DMS153 (cell line): ENCODE data around the gene CLOCK.

ENCODE experiments used
- DNase-seq: peaks from one replicate; lab custom pipeline; 2025; lab: John Stamatoyannopoulos, UW

The CLOCK gene

DNA sequence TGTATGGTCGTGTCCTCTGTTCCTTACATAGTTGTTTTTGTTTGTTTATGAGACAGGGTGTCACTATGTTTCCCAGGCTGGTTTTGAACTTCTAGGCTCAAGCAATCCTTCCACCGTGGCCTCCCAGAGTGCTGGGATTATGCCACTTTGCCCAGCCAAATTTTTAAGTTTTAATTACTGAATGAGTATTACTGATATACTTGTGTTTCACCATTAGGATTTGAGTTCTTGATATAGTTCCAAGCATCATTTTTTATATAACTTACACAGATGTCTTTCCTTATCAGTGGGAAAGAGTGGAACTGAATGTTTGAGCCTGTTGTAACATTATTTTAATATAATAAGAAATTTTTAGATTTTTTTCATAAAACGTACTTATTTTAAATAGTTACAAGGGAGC, 130.5 kb downstream of the CLOCK start:
- no peak for DNase-seq

DNA sequence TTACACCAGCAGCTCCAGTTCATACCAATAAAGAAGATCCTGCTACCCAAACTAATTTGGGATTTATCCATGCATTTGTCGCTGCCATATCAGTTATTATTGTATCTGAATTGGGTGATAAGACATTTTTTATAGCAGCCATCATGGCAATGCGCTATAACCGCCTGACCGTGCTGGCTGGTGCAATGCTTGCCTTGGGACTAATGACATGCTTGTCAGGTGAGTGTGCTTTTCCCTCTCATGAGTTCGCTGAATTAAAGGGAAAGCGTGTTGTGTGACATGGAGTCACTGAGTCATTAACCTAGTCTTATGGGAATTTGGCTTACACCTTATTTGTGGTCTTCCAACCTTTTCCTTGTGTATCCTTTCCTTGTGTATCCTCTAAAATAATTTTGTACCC, 135.1 kb downstream of the CLOCK start:
- DNase-seq, result no peak

DNA sequence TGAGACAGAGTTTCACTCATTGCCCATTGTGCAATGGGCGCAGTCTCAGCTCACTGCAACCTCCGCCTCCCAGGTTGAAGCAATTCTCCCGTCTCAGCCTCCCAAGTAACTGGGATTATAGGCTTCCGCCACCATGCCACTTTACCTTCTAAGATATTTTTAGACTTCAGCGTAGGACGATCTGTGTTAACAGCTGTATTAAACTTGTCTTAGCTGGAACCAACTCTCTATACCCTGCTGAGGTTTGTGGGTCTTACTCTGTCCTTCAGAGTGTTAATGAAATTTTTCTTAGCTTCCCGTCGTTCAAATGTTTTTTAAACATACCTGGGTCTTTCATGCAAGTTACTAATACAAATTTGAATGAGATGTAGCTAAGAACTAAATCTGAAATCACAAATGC, 136.3 kb downstream of the CLOCK start:
- no peak for DNase-seq

DNA sequence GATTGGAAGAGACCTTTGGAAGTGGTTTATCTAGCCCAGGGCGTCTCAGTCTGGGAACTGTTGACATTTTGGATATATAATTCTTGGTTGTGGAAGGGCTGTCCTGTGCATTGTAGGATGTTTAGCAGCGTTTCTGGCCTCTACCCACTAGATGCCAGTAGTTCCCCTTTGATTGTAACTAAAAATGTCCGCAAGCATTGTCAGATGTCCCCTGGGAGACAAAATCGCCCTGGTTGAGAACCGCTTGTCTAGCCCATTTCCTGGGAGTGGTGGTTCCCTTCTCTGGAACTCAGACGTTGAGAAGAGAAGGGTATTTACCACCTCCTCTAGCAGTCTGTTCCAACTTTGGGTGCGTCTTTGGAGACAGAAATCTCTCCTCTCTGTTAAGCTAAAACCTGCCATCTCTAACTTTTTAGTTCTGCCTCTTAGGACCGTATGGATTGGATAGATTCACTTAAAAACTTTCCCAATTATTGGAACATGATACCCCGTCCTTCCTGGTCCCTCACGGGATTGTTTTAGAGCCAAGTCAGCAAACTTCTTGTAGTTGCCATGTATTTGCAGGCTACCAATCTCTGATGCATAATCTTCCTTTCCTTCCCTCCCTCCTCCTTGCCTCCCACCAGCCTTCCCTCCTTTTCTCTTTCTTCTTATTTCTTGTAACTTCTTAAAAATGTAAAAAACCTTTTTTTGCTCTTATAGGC, 137.1 kb downstream of the CLOCK start:
- no peak for DNase-seq

DNA sequence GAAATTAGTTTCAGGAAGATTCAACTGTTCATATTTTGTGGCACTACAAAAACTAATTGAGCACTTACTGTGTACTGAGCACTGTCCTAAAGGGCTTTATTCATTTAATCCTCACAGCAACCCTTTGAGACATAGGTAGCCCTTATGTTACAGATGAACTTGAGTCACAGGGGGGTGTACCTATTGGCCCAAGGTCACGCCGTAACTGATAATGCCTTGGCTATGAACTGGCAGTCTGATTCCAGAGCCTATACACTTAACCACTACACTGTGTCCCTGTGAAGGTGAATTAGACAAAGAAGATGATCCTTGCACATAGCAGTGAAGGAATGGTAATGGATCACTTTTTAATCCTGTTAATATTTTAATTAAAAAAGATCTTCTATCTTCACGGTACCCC, 138.9 kb downstream of the CLOCK start:
- DNase-seq, result no peak

DNA sequence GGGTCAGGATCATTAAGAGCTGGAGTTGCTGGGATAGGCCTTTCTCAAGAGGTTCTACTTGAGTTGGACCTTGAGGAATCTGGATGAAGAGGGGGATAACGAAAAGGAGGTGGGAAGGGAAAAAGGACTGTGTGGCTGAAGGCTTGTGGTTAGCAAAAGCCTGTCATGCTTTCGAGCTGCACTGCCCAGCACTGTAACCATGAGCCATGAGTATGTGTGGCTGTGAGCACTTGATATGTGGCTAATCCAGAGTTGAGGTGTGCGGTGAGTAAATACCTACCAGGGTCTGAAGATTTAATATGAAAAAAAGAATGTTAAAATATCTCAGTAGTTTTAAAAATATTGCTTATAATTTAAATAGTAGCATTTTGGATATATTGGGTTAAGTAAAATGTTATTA, 139.6 kb downstream of the CLOCK start:
- no peak for DNase-seq

DNA sequence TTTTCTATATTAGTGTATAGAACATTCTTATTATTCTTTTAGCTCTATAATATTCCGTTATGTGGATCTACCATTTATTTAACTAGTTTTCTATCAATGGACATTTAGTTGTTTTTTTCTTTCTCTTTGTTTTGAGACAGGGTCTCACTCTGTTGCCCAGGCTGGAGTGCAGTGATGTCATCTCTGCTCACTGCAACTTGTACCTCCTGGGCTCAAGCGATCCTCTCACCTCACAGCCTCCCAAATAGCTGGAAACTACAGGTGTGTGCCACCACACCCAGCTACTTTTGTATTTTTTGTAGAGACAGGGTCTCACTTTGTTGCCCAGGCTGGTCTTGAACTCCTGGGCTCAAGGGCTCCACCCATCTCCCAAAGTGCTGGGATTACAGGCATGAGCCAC, 140.2 kb downstream of the CLOCK start:
- no peak for DNase-seq

DNA sequence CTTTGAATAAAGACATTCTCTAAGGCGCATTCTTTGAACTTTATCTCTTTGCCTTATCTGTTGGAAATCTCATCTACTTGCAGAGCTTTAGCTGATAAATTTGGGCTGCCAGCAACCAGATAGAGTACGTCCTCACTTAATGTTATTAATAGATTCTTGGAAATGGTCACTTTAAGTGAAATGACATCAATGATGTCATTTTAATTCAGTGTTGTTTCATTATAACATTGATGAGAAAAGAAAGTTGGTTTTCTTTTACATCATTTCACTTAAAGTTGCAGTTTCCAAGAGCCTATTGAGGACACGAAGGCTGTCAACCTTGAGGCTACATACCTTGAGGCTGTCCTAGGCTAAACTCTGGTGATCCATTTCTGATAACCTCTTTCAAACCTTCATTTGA, 141.6 kb downstream of the CLOCK start:
- DNase-seq, result no peak

DNA sequence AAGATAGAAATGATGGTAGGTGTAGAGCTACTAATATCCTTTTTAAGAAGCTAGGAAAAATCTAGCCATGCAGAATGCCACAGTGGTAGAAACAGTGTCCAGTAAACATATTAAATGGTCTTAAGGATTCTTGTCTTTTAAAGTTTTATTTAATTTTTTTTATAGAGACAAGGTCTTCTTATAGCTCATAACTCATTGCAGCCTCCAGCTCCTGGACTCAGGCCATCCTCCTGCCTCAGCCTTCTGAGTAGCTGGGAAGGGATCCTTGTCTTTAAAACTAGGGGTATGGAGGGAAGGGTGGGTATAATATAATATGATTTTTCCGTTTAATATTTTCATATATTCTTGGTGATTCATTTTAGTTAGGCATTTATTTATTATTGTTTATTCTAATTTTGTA, 147.1 kb downstream of the CLOCK start:
- DNase-seq, result no peak

DNA sequence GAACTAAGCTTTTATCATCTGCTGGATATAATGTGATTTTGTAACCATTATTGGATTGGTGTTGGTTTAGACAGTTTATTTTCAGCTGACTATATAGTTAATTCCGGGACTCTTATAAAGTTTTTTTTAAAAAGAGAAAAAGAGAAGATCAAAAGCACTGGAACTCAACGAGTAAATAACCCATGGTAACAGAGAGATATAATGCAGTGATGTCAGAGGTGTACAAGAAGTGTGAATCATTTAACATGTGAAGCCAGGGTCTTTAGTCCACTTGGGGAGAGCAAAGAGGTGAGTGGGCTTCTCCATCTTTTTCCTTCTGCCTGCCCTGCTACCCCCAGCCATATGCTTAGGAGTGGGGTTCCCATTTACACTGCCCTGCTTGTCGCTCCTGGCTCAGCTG, 147.7 kb downstream of the CLOCK start:
- no peak for DNase-seq

DNA sequence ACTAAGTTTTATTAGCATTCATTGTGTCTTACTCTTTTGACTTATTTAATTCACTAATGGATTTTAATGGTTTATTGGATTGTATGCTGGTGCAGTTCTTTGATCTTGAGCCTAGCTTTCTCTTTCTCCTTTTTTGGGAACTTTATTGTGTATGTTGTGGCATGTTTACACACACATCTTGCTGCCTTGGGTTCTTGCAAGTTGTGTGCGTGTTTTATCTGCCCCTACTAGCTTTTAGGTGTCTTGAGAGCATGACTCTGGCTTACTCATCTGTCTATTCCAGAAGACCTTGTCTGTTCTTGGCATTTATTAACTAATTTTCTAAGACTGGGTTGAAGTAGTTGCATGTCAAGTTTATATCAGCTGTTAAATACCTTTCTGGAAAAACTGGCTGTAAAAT, 148.2 kb downstream of the CLOCK start:
- DNase-seq, result no peak

DNA sequence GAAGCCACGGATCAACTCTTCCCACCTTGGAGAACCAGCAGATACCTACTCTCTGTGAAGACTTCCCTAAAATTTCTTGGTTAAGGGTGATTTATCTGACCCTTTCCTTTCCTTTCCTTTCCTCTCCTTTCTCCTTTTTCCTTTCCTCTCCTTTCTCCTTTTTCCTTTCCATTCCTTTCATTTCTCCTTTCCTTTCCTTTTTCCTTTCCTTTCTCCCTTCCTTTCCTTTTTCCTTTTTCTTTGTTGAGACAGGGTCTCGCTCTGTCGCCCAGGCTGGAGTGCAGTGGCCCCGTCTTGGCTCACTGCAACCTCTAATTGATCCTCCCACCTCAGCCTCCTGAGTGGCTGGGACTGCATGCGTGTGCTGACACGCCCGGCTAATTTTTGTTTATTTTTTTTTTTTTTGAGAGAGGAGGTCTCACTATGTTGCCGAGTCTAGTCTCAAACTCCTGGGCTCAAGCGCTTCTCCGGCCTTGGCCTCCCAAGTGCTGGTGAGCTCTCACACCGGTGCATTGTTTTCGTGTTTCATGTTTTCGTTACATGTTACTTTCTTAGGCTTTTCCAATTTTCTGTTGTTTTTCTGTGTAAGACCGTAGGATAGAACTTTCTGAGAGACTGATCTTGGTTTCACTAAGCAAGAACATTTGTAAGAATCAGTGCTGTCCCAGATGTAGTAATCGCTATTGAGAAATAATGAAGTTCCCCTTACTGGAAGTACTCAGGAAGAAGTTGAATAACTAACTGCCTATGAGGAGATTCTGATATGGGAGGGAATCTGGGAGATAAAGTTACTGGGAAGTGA, 149.0 kb downstream of the CLOCK start:
- no peak for DNase-seq

DNA sequence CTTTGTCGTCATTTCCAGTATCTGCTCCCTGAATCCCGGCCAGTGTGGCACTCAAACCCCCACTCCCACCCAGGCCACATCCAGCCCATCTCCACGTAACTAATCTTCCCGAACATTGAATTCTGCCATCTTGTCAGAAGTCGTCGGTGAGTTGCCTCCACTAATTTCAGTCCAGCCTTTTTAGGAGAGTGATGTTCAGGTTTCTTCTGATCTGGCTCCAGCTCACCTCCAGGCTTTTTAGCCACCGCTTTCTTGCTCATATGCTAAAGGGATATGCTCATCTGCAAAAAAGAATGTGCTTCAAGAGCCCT, 149.6 kb downstream of the CLOCK start:
- DNase-seq, result no peak

DNA sequence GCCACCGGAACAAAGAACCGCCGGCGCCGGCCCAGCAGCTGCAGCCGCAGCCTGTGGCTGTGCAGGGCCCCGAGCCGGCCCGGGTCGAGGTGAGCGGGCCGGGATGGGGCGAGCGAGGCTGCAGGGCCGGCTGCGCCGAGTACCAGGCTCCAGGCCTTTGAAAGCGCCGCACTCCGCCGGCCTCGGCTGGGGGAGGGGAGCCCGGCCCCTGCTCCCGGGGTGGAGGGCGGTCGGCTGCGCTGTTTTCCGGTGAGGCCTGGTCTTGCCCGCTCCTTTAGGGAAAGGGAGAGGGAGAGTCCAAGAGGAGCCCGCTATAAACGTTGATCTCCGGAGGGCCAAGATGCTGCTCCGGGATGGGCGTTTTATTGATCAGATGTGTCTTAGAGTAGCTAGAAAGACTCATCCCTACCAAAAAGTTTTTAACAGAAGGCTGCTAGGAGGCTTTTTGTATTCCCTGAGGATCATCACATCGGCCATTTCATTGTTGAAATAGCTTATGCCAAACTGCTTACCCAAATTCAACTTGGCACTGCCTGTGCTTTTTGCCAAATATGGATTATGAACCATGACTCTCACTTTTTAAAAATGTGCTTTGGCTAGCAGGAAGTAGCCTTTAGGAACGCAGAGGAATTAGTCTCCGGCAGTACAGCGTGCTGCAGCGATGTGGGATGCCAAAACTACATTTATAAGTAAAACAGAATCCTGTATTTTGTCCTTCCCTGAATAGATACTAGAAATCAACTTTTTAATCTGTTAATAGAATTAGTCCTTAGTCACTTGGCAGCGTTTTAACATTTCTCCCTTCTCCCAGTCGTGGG, 150.2 kb downstream of the CLOCK start:
- no peak for DNase-seq

DNA sequence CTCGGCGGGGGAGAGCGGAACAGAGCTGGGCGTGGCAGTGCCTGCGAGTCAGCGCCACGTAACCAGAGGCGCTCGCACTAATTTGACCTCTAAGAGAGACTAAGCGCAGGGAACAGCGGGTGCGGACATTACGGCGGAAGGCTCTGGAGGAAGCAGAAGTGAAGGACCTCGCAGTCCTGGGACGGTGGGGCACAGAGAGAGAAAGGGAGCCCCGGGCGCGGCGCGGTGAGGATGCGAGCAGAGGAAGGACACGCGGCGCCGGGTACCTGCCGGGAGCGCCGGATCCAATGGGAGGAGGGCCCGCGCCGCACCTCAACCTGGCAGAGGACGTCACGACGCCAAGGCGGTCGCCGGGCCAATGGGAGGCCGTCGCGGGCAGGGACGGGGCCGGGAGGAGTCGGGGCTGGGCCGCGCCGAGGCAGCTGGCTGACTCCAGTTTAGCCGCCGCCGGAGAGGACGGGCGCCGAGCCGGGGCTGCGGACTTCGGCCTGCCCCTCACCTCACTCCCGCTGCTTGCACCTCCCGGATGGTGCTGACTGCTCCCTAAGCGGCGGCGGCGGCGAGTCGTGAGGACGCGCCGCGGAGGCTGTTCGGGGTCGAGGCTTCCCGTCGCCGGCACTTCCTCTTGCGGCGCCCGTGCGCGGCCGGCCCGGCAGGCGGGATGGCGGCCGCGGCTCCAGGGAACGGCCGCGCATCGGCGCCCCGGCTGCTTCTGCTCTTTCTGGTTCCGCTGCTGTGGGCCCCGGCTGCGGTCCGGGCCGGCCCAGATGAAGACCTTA, 151.0 kb downstream of the CLOCK start, which contains the start of gene TMEM165:
Gene TMEM165, plus strand, starts transcription at position 429 of the 779 bp plus-strand sequence. Its CDS starts 233 bp downstream, at position 662.
- DNase-seq, result peak; percentile 86

DNA sequence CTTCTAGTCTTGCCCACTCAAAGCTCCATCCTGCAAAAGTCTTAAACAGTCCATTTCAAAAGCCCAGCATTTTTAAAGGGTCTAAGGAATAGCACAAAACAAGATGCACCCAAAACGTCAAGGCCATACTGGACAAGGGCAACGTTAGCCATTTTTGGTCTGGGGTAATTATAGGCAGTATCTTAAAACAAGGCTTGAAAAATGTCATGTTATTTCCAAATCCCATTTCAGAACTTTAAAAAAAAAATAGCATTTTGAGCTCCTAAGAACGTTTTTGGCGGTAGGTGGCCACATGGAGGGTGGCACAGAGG, 151.5 kb downstream of the CLOCK start:
- no peak for DNase-seq

DNA sequence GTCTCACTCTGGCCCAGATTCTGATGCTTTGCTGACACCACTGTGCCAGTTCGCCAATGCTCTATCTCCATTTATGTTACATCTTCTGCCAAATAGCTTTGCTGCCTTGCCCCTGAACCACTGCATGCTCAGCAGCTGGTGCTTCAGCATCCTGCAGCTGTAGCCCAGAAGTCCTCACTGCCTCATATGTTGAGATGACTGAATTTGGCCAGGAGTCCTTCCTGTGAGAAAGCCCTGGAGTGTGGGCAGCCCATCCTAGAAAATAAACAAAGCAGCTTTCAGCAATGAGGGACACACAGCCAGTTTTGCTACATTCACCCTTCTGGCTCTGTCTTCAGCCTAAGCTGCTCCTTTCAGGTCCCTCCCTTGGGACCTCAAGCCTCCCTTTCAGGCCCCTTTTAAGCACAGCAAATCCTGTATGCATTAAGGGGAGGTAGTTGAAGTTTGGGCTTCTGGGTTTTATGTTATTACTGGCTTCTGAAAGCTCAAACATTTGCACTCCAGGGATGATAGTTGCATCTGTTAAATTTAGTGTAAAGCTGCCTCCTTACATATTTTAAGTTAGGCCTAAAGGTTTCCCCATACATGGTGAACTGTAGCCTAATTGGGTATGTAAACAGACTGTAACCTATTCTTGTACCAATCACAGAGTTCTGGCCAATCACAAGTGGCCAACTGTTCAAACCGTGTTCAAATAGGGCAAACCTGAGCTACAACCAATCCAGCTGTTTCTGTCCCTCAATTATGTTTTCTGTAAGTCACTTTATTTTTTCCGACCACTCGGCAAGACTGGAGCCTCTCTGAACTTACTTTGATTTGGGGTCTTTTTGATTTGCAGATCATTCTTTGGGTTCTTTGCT, 153.0 kb downstream of the CLOCK start:
- DNase-seq, result peak; percentile 74

DNA sequence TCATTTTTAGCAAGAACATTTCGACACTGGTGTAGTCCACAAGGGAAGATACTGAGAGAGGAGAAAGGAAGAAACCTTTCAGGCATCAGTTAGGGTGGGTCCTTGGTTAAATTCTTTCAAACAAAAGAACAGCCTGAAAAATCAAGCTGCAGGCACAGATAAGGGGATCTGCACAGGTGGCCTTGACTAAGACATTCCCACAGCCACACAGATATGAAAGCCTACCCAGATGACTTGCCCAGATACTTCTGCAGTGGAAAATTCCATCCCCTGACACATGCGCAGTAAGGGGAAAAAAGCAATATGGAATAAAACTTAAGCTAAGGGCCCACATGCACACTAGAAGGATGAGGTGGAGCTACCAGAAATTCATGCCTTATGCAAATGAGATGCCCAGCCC, 159.9 kb downstream of the CLOCK start:
- DNase-seq, result no peak

DNA sequence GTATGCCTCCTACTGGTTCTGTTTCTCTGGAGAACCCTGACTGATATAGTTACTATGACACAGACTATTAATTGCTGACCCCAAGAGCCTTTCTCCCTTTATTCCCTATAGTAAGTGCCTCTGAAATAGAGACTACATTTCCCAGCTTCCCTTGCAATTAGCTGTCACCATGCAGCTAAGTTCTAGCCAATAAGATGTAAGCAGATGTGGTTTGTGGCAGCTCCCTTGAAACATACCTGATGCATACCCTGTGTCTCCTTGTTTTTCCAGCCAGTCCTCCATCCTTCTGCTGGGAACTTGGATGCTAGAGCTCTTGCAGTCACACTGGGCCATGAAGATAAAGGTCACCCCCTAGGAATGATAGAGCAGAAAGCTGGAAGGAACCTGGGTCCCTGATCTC, 160.6 kb downstream of the CLOCK start:
- DNase-seq, result no peak

DNA sequence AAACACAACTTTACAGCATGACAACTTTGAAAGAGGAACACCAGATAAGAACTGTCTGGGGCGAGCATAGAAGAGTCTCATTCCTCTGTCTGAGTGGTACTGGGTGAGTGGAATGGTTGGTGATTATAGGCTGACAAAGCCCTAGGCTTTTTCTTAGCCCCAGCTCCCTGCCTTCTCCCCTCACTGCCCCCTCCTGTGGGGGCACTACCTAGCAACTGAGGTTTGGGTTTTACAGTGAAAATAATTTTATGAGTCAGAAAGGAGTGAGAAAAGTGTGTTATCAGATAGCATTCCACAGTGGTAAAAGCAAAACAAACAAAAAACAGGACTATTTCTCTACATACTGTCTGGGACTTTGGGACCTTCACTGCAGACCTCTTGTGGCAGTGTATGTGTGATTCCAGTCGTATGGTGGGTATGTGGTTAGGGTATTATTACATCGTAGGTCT, 161.5 kb downstream of the CLOCK start:
- DNase-seq, result no peak

DNA sequence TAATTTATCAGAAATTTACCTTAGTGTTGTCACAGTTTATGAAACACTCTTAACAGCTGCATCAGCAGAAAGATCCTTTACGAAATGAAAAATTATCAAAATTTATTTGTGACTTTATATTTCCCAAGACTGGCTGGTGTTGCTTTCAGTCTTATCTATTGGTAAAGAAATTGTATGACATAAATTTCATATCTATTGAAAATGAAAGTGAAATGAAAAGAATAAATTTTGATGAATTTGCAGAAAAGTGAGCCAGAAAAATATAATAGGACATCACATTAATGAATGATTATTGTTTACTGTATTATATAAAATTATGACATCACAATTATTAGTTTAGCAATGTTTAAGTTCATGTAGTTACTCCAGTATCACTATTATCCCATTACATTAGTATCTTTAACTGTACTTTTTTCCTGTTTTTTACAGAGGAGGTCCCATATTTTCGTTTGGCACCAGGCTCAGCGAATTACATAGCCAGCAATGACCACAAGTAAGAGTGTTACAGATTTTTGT, 164.2 kb downstream of the CLOCK start:
- no peak for DNase-seq
